Mucosa of stomach (tissue), 1 donor: ENCODE measurements around the gene MSTO1.
"Not testable (repeated sequence)": the region's sequence is repeated elsewhere in the genome, so short reads cannot be mapped to it uniquely, and the experiment has no call there.

Experiments used
- H3K27me3 ChIP-seq: one replicate; pipeline ENCODE4 v1.7.0; 2013; ENCODE audit warnings: mild to moderate bottlenecking, low read length; ENCODE audit not compliant: control insufficient read depth, insufficient read depth
- H3K36me3 ChIP-seq: one replicate; pipeline ENCODE4 v1.7.0; 2013; ENCODE audit warnings: low read length; ENCODE audit not compliant: control insufficient read depth, insufficient read depth
- H3K4me1 ChIP-seq: one replicate; pipeline ENCODE4 v1.7.0; 2013; ENCODE audit warnings: mild to moderate bottlenecking, low read length; ENCODE audit not compliant: control insufficient read depth, insufficient read depth
- H3K4me3 ChIP-seq: one replicate; pipeline ENCODE4 v1.7.0; 2013; ENCODE audit warnings: low read length
- H3K9ac ChIP-seq: one replicate; pipeline ENCODE4 v1.7.0; 2013; ENCODE audit warnings: mild to moderate bottlenecking, low read length, moderate library complexity
- H3K9me3 ChIP-seq: one replicate; pipeline ENCODE4 v1.7.0; 2013; ENCODE audit warnings: mild to moderate bottlenecking, low read length, moderate library complexity; ENCODE audit not compliant: control insufficient read depth
- donor health status: Pancreatic carcinoma.

MSTO1 gene

DNA sequence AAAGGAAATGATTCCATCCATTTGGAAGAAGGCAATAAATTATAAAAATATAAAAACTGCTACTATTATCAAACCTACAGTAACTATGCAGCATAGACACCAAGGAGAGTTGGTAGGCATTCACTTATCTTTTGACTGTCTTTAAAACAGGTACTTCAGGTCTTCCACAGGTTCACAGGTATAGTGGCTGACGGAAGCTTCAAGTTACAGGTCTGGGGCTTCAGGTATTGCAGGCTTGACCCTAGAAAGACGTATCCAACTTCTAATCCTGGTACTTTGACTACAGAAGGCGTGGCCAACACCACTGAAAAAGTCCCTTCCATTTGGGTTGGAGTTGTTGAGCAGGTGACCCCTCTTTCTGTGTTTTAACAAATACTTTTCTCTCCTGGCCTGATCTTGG, 42.9 kb downstream of the MSTO1 start:
- Histone ChIP-seq H3K9ac (no peak overlapping the region), H3K4me1 (peaks cover 19% of the 10 kb centered on the region), H3K9me3 (no peaks in the 10 kb centered on the region), H3K4me3 (no peak overlapping the region), H3K36me3 (no peaks in the 10 kb centered on the region), H3K27me3 (no peaks in the 10 kb centered on the region)

GRCh38 chr1:155657463-155657862, 47.4 kb downstream of the MSTO1 start:
- Histone ChIP-seq H3K36me3 (peaks cover 10% of the 10 kb centered on the region), H3K9me3 (no peaks in the 10 kb centered on the region), H3K4me3 (no peak overlapping the region), H3K27me3 (no peaks in the 10 kb centered on the region), H3K9ac (no peak overlapping the region), H3K4me1 (no peaks in the 10 kb centered on the region)

GRCh38 chr1:155661239-155661638, 51.2 kb downstream of the MSTO1 start:
- H3K4me3 ChIP-seq, H3K27me3 ChIP-seq, H3K9me3 ChIP-seq, H3K4me1 ChIP-seq, H3K36me3 ChIP-seq, H3K9ac ChIP-seq: not testable (repeated sequence)
